ENCODE data around the gene NPAS1.
"Not testable (repeated sequence)": the region's sequence is repeated elsewhere in the genome, so short reads cannot be mapped to it uniquely, and the experiment has no call there.

NPAS1 gene

GRCh38 chr19:47047272-47047762 is 27.7 kb downstream of the NPAS1 start:
- peak in 1 of 2 donors; percentile 7 for DNase-seq

DNA sequence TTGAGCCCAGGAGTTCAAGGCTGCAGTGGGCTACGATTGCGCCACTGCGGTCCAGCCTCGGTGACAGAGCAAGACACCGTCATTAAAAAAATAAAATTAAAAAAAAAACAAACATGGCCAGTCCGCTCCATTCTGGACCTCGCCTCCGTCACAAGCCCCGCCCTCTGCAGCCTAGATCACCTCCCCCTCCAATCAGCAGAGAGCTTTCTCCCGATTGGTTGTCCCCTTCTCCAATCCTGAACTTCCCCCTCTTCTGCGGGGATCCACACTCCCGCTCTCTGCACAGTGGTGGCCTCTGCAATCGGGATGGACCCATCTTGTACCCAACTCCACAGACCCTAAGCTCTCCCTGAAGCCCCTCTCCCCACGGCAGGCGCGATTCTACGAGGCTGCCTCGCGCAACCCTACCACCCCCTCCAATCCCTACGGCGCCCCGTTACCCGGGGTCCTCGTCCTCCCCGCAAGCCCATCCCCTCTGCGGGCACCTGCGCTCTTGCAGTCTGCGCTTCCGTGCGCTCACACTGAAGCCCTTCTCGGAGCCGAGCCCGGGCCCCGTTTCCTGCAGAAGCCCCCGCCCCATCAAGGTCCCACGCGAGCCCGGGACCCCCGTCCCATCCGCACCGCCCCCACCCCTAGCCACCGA is 28.2 kb downstream of the NPAS1 start:
- DNase-seq = peak; percentile 83 to 84

DNA sequence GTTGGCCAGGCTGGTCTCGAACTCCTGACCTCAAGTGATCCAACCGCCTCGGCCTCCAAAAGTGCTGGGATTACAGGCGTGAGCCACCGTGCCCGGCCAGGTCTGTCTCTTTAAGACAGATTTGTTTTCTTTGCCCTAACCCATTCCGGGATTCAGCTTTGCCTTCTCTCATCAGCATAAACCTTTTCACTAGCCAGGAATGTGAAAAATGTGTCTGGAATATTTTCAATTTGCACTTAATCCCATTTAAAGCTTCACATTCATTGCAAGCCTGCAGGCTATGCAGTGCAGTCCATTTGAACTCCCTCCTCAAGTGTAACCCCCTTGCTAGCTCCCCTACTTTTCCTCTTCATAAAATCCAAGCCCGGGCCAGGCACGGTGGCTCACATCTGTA is 29.7 kb downstream of the NPAS1 start:
- DNase-seq = no peak

DNA sequence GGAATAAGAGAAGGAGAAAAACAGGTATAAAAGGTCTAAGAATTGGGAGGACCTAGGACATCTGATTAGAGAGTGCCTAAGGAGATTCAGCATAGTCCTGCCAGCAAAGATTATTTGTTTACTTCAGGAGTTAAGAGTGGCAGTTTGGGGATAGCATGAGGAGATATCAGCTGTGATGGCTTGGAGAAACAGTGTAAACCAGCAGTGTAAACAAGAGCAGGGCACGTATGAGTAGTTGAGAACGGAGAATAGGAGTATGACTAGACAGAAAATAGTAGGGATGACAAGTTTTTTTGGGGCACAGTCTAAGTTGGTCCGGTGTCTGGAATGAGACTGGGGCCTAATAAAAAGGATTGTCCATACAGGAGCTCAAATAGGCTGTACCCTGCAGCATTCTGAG is 30.9 kb downstream of the NPAS1 start:
- not testable (repeated sequence) for DNase-seq

GRCh38 chr19:47056411-47056810 is 36.8 kb downstream of the NPAS1 start:
- DNase-seq = no peak

- no peak for DNase-seq
Measured at GRCh38 chr19:47057328-47057727, 37.7 kb downstream of the NPAS1 start.

DNA sequence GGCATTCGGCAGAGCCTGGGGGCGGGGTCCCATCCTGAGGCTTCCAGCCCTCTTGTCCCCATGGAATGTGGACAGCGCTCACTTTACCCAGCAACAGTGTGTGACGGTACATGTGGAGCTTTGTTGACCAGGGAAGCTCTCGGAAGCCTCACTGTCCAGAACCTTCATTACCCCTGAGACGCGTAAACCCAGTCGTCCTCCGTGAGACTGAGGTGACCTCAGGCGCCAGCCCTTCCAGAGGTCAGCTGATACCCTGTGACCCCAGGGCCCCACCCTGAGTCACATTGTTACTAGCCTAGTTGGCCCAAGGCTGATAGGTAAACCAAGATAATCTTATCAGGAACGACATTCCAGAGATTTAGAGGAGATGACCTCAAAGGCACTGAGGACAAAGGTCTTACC is 39.0 kb downstream of the NPAS1 start:
- DNase-seq = no peak

DNA sequence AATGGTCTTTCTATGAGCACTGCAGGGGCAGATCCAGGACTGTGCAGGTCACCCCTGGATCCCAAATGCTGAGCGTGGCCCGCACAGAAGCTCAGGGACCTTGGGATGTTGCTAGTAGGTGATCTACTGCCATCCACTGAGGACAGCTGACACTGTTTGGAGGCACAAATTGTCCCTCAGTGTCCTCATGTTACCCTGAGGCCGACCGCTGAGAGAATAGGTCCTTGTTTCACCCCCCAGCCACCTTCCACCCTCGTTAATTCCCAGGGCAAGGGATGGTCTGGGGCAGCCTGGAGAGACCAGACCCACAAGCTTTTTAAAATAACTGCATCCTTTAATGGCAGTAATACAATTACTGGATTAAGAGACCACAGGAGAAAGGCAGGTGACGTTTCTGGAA is 44.2 kb downstream of the NPAS1 start:
- DNase-seq = no peak

DNA sequence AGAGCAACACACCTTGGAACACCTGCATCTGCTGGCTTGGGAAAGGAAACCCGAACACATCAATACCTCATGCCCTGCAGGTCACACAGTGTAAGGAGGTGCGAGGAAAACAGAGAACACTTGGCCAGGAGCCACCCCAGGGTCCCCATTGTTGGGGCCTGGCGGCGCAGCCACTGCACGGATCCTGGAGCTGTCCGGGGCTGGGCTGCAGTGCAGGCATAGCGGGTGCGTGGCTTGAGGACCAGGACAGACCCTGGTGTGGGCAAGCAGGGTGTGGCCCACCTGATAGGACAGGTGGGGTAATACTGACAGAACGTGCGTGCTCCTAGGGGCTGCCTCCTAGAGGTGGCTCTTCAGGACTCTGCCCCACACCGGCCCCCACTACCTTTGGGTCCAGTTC is 45.6 kb downstream of the NPAS1 start:
- no peak for DNase-seq

DNA sequence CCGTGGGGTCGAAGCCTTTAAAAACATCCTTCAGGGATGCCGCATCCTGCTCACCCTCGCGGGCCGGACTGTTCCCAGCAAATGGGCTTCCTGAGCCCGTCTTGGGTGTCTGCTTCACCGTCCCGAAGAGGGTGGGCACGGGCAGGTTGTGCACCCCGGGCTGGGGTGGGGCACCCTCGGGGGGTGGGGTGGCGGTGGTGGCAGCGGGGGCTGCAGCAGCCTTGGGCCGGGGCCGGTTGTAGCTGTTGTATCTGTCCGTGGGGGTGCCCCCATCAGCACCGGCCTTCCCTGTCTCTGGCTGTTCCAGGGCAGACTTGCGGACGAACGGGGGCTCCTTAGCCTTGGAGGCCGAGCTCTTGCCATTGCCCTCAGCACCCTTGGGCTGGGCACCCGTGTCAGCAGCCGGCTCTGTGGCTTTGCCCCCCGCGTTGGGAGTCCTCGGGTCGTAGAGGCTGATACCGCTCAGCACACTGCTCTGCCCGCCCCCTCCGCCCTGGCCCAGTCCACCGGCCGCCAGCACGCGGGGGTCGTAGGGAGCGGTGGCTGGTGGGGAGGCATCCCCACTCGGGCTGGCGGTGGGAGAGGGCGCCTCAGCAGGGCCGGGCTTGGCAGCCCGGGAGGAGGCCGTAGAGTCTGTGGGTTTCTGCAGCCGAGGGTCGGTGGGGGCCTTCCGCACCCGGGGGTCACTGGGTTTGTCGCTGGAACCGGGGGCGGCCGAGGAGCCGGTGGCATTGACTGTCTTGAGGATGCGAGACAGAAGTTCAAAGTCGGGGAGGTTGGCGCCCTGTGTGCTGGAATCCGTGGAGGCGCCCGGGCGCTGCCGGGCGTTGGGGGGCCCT is 47.0 kb downstream of the NPAS1 start:
- DNase-seq = no peak

DNA sequence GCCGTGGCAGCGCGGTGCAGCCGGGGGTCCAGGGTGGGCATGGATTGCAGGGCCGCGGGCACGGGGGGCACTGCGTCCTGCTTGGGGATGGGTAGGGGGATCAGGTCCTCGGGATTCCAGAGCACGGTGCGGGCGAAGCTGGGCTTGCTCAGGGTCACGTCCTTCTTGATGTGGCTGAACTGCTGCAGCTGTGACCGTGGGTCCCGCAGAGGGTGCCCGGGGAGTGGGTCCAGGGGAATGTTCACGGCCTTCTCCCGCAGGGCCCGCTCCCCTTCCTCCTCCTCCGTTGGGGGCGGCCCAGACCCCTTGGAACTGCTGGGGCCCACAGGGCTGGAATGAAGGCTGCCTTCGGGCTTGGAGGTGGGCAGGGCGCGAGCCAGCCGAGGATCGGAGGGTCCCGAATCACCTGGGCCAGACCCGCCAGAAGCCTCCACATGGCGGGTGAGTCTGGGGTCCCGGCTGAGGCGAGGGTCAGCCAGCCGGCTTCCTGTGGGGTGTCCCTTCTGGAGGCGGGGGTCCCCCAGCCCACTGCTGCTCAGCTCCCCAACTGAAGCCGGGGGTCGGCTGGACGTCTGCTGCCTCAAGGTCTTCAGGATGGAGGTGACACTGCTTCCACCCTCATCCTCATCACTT is 47.7 kb downstream of the NPAS1 start:
- DNase-seq = no peak

- no peak for DNase-seq
Measured at GRCh38 chr19:47068246-47068645, 48.6 kb downstream of the NPAS1 start.

- no peak for DNase-seq
Measured at GRCh38 chr19:47068876-47069406, 49.3 kb downstream of the NPAS1 start.

- DNase-seq = no peak
Measured at GRCh38 chr19:47069795-47070194, 50.2 kb downstream of the NPAS1 start.

DNA sequence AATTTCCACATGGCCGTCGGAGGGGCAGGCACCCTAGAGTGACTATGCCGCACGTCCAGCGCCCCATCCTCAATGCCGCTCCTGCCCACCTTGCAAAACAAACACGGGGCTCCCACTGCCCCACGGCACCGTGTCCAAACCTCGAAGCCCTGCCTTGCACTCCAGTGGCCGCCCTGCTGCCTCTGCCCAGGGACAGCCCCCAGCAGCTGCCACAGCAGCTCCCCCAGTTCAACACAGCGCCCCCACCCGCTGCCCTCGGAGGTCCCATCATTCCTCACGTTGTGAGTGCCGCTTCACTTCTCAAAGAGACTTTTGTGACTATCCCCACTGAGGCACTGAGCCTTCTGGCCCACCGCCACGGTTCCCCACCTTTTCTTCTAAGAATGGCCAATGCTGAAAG is 51.1 kb downstream of the NPAS1 start:
- DNase-seq = no peak

DNA sequence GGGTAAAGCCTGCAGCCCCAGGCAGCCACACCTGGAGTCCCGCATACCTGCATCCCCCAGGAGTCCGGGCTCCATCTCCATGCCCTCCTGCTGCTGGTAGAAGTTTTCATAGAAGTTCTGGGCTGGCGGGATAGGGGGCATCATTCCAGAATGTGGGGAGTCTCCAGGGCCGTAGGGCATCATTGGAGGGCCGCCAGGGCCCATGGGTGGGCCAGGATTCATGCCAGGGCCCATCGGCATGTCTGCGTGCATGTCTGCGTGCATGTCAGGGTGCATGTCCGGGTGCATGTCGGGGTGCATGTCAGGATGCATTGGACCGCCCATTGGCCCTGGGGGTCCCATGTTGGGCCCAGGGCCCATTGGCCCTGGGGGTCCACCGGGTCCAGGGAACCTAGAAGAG is 52.1 kb downstream of the NPAS1 start:
- DNase-seq = no peak

- DNase-seq = no peak
Measured at GRCh38 chr19:47072323-47072722, 52.7 kb downstream of the NPAS1 start.

DNA sequence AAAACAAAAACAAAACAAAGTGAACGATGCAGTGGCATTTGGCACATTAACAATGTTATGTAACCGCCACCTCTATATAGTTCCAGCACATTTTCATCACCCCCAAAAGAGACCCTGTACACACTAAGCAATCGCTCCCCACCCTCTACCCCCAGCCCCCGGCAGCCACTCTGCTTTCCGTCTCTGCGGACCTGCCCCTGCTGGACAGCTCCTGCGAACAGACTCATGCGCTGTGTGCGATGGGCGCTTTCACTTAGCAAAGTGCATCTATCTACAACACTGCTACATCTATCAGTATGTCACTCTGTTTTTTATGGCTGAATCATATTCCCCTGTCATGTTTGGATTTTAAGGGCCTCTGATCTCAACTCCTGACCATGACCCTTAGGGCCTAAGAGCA is 53.9 kb downstream of the NPAS1 start:
- DNase-seq = no peak

DNA sequence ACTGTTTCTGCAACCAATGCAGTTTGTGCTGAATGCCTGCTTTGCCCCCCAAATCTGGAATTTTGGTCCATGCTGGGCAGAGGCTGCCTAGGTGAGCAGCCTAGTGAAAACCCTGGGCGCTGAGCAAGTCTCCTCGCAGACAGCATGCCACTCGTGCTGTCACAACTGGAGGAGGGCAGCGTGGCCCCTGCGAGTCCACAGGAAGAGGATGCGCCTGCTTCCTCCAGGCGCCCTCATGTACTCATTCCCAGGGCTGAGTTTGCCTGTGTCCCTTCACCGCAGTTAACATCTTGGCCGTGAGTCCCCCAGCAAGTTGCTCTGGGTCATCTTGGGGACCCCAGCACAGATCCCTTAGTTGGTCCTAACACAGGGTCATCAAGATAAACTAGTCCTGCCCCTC is 55.0 kb downstream of the NPAS1 start:
- no peak for DNase-seq

- DNase-seq = peak; percentile 65
Measured at GRCh38 chr19:47075179-47075810, 55.7 kb downstream of the NPAS1 start.

DNA sequence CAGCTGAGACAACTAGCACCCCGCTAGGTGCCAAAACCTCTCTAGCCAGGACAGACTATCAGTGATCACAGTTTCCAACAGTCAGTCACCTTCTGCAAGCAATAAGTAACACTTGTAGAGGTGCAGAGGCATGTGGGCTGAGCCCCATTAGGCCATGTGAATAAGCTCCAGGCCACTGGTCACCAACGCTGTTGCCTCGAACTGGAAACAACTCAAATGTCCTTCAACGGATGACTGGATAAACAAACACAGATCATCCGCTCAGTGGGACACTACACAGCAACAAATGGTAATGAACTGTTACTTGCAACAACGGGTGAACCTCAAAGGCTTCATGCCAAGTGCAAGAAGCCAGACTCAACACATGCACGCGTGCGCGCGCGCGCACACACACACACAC is 56.3 kb downstream of the NPAS1 start:
- DNase-seq = no peak

- DNase-seq = not testable (repeated sequence)
Measured at GRCh38 chr19:47078351-47078750, 58.7 kb downstream of the NPAS1 start.

DNA sequence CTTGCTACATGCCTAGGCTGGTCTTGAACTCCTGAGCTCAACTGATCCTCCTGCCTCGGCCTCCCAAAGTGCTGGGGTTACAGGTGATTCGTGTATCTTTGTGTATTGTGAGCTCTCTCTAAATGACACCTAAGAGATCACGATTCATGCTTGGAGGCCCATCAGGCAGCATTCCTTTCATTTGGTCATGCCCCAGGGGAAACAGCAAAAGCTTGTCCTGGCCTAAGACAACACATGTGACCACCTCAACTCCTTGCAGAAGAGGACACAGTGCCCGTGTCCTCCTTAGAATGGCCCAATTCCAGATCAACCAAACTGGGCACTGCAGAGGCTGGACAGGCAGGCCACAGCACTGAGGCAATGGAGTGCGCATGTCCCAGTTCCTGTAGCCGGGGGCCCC is 61.5 kb downstream of the NPAS1 start:
- no peak for DNase-seq

All from inflammatory macrophage treated with lipopolysaccharide for 1 hour (primary cell).